Duodenal mucosa (tissue), 2 donors: ENCODE measurements around the gene HPSE2.

Experiments
- H3K27ac ChIP-seq: one replicate; pipeline ENCODE4 v1.7.0; 2013; ENCODE audit warnings: low read depth, low read length
- H3K27me3 ChIP-seq, 2 donors: one replicate each; pipeline ENCODE4 v1.7.0; 2013; ENCODE audit warnings: low read length in 2 of 2, control low read depth in 1 of 2; ENCODE audit not compliant: insufficient read depth in 2 of 2, control insufficient read depth in 1 of 2
- H3K36me3 ChIP-seq, 2 donors: one replicate each; pipeline ENCODE4 v1.7.0; 2013; ENCODE audit warnings: low read length in 2 of 2, control low read depth in 1 of 2; ENCODE audit not compliant: insufficient read depth in 2 of 2, control insufficient read depth in 1 of 2
- H3K4me1 ChIP-seq, 2 donors: one replicate each; pipeline ENCODE4 v1.7.0; 2013; ENCODE audit warnings: low read length in 2 of 2, control low read depth in 1 of 2; ENCODE audit not compliant: insufficient read depth in 2 of 2, control insufficient read depth in 1 of 2
- H3K4me3 ChIP-seq, 2 donors: one replicate each; pipeline ENCODE4 v1.7.0; 2013; ENCODE audit warnings: low read length in 2 of 2, low read depth in 1 of 2
- H3K9ac ChIP-seq, 2 donors: one replicate each; pipeline ENCODE4 v1.7.0; 2013; ENCODE audit warnings: low read length in 2 of 2, low read depth in 1 of 2
- H3K9me3 ChIP-seq, 2 donors: one replicate each; pipeline ENCODE4 v1.7.0; 2013; ENCODE audit warnings: low read length in 2 of 2, control low read depth in 1 of 2; ENCODE audit not compliant: control insufficient read depth in 1 of 2

HPSE2 gene

GRCh38 chr10:98438715-98439114, 796.9 kb downstream of the HPSE2 start:
- no peaks in the 10 kb centered on the region for H3K4me1 ChIP-seq
- no peaks in the 10 kb centered on the region for H3K9me3 ChIP-seq
- no peak overlapping the region for H3K4me3 ChIP-seq
- no peak overlapping the region for H3K9ac ChIP-seq
- peaks cover 22 to 65% of the 10 kb centered on the region in 2 donors for H3K36me3 ChIP-seq
- no peak overlapping the region for H3K27ac ChIP-seq
- no peaks in the 10 kb centered on the region for H3K27me3 ChIP-seq

- H3K9me3 ChIP-seq, result no peaks in the 10 kb centered on the region
- no peak overlapping the region for H3K4me3 ChIP-seq
- H3K36me3 ChIP-seq, result peaks cover 17 to 66% of the 10 kb centered on the region in 2 donors
- H3K27me3 ChIP-seq, result no peaks in the 10 kb centered on the region
- no peak overlapping the region for H3K9ac ChIP-seq
- no peaks in the 10 kb centered on the region for H3K4me1 ChIP-seq
- no peak overlapping the region for H3K27ac ChIP-seq
These were observed 798.9 kb downstream of the HPSE2 start for GRCh38 chr10:98436704-98437103.

GRCh38 chr10:98435178-98435577, 800.5 kb downstream of the HPSE2 start:
- H3K27me3 ChIP-seq, result no peaks in the 10 kb centered on the region
- H3K9ac ChIP-seq, result no peak overlapping the region
- no peak overlapping the region for H3K27ac ChIP-seq
- no peak overlapping the region for H3K4me3 ChIP-seq
- no peaks in the 10 kb centered on the region for H3K4me1 ChIP-seq
- H3K36me3 ChIP-seq, result peaks cover 30 to 76% of the 10 kb centered on the region in 2 donors
- no peaks in the 10 kb centered on the region for H3K9me3 ChIP-seq

- H3K4me3 ChIP-seq, result no peak overlapping the region
- peaks cover 40 to 80% of the 10 kb centered on the region in 2 donors for H3K36me3 ChIP-seq
- no peaks in the 10 kb centered on the region for H3K27me3 ChIP-seq
- H3K9me3 ChIP-seq, result no peaks in the 10 kb centered on the region
- no peak overlapping the region for H3K27ac ChIP-seq
- no peaks in the 10 kb centered on the region for H3K4me1 ChIP-seq
- no peak overlapping the region for H3K9ac ChIP-seq
These were observed 801.5 kb downstream of the HPSE2 start for GRCh38 chr10:98433881-98434732.

- Histone ChIP-seq H3K36me3 (peaks cover 40 to 77% of the 10 kb centered on the region in 2 donors), H3K4me3 (no peak overlapping the region), H3K4me1 (no peaks in the 10 kb centered on the region), H3K9ac (no peak overlapping the region), H3K27me3 (no peaks in the 10 kb centered on the region), H3K27ac (no peak overlapping the region), H3K9me3 (no peaks in the 10 kb centered on the region)
These were observed 802.3 kb downstream of the HPSE2 start for GRCh38 chr10:98433371-98433770.

GRCh38 chr10:98432330-98432729, 803.3 kb downstream of the HPSE2 start:
- Histone ChIP-seq H3K36me3 (peaks cover 40 to 84% of the 10 kb centered on the region in 2 donors), H3K4me1 (no peaks in the 10 kb centered on the region), H3K27me3 (no peaks in the 10 kb centered on the region), H3K9me3 (no peaks in the 10 kb centered on the region), H3K27ac (no peak overlapping the region), H3K9ac (no peak overlapping the region), H3K4me3 (no peak overlapping the region)

GRCh38 chr10:98431016-98431415, 804.6 kb downstream of the HPSE2 start:
- no peaks in the 10 kb centered on the region for H3K27me3 ChIP-seq
- no peak overlapping the region for H3K4me3 ChIP-seq
- no peaks in the 10 kb centered on the region for H3K9me3 ChIP-seq
- peaks cover 40 to 78% of the 10 kb centered on the region in 2 donors for H3K36me3 ChIP-seq
- H3K4me1 ChIP-seq, result no peaks in the 10 kb centered on the region
- no peak overlapping the region for H3K9ac ChIP-seq
- no peak overlapping the region for H3K27ac ChIP-seq

- Histone ChIP-seq H3K27me3 (no peaks in the 10 kb centered on the region), H3K36me3 (peaks cover 34 to 78% of the 10 kb centered on the region in 2 donors), H3K9ac (no peak overlapping the region), H3K27ac (no peak overlapping the region), H3K4me3 (no peak overlapping the region), H3K9me3 (no peaks in the 10 kb centered on the region), H3K4me1 (no peaks in the 10 kb centered on the region)
These were observed 805.2 kb downstream of the HPSE2 start for GRCh38 chr10:98430427-98430826.

- Histone ChIP-seq H3K27ac (no peak overlapping the region), H3K27me3 (no peaks in the 10 kb centered on the region), H3K36me3 (peaks cover 25 to 76% of the 10 kb centered on the region in 2 donors), H3K4me1 (no peaks in the 10 kb centered on the region), H3K9me3 (no peaks in the 10 kb centered on the region), H3K4me3 (no peak overlapping the region), H3K9ac (no peak overlapping the region)
These were observed 806.2 kb downstream of the HPSE2 start for GRCh38 chr10:98429320-98430072.

- Histone ChIP-seq H3K9me3 (no peaks in the 10 kb centered on the region), H3K36me3 (peaks cover 27 to 73% of the 10 kb centered on the region in 2 donors), H3K27ac (no peak overlapping the region), H3K4me3 (no peak overlapping the region), H3K27me3 (no peaks in the 10 kb centered on the region), H3K4me1 (no peaks in the 10 kb centered on the region), H3K9ac (no peak overlapping the region)
These were observed 808.6 kb downstream of the HPSE2 start for GRCh38 chr10:98427011-98427515.
